H1 (cell line): ENCODE measurements around the gene ZNF213. TPM values are rescaled to one million over a fixed set of nuclear protein-coding genes. Genes with fewer than 3 reads are reported as not detected.
A peak's percentile ranks its signal among the peaks of the same experiment; 100 is the strongest.

ENCODE experiments used
- ATF2 ChIP-seq: IDR thresholded peaks from 2 replicates; pipeline ENCODE4 v1.6.1; 2012; ENCODE audit warnings: low read length, inconsistent platforms
- CEBPB ChIP-seq: IDR thresholded peaks from 2 replicates; pipeline ENCODE4 v1.6.1; 2012; ENCODE audit warnings: low read depth, low read length
- KDM4A ChIP-seq: IDR thresholded peaks from one replicate; pipeline ENCODE4 v1.7.1; 2012; ENCODE audit warnings: low read depth, mild to moderate bottlenecking, moderate library complexity, low read length, inconsistent platforms; ENCODE audit not compliant: severe bottlenecking
- POLR2AphosphoS5 ChIP-seq: IDR thresholded peaks from 2 replicates; pipeline ENCODE4 v1.6.1; 2011; ENCODE audit warnings: low read depth, low read length
- SIN3A ChIP-seq, 2 experiments: IDR thresholded peaks in 1 of 2; conservative IDR thresholded peaks in 1 of 2; 2 replicates each; pipeline ENCODE4 v1.6.1; 2011 to 2012; ENCODE audit warnings: low read length in 2 of 2, improper control_type of control experiment in 1 of 2, low read depth in 1 of 2, mild to moderate bottlenecking in 1 of 2
- SRF ChIP-seq: IDR thresholded peaks from 2 replicates; pipeline ENCODE4 v1.6.1; 2011; ENCODE audit warnings: mild to moderate bottlenecking, low read depth, low read length, moderate library complexity
- TBP ChIP-seq: IDR thresholded peaks from 2 replicates; pipeline ENCODE4 v1.6.1; 2011; ENCODE audit warnings: low read depth, low read length, improper control_type of control experiment
- polyA plus RNA-seq, 7 experiments: library from polyadenylated mRNA; depleted of rRNA in 3 of 7; stranded (reverse) in 5 of 7; unstranded in 2 of 7; fragments of >200 nt in 5 of 7; fragments of 200-250 nt in 2 of 7; gene quantifications; 1 replicate in 5 of 7; 2 replicates in 1 of 7; 4 replicates in 1 of 7; pipeline versions ENCODE4 v1.2.1 to v1.2.3, GENCODE V29; 2011 to 2013; ENCODE audit warnings: missing spikeins in 2 of 7, mixed read lengths in 2 of 7
- total RNA-seq: library from RNA; stranded (reverse); fragmentation: NEBNext Ultra II Directional; extraction: Animal tissue kit (Norgen Biotek cat#: 25700); gene quantifications from 2 replicates; pipeline ENCODE4 v1.2.1, GENCODE V29; 2021
- TF ChIP-seq, protein P1 (sequence below): fragments of 300-600 bp; sonication (generic); IDR thresholded peaks from 2 replicates; pipeline ENCODE4 v1.7.1; 2012; ENCODE audit warnings: low read length, moderate library complexity, mild to moderate bottlenecking, inconsistent platforms; ENCODE audit not compliant: insufficient replicate concordance

Gene ZNF213
- total and polyA plus RNA-seq, 2 of the 8 experiments (the other 6 are each of a cell fraction or from before 2014, with no cell fraction given): 1.6 to 6.9 TPM

GRCh38 chr16:3182608-3183444 lies 48.0 kb downstream of the ZNF213 start (continued):
- peak; percentile 91 for TF ChIP-seq KDM4A
- TF ChIP-seq TBP: peak; percentile 99
- TF ChIP-seq, protein P1, sequence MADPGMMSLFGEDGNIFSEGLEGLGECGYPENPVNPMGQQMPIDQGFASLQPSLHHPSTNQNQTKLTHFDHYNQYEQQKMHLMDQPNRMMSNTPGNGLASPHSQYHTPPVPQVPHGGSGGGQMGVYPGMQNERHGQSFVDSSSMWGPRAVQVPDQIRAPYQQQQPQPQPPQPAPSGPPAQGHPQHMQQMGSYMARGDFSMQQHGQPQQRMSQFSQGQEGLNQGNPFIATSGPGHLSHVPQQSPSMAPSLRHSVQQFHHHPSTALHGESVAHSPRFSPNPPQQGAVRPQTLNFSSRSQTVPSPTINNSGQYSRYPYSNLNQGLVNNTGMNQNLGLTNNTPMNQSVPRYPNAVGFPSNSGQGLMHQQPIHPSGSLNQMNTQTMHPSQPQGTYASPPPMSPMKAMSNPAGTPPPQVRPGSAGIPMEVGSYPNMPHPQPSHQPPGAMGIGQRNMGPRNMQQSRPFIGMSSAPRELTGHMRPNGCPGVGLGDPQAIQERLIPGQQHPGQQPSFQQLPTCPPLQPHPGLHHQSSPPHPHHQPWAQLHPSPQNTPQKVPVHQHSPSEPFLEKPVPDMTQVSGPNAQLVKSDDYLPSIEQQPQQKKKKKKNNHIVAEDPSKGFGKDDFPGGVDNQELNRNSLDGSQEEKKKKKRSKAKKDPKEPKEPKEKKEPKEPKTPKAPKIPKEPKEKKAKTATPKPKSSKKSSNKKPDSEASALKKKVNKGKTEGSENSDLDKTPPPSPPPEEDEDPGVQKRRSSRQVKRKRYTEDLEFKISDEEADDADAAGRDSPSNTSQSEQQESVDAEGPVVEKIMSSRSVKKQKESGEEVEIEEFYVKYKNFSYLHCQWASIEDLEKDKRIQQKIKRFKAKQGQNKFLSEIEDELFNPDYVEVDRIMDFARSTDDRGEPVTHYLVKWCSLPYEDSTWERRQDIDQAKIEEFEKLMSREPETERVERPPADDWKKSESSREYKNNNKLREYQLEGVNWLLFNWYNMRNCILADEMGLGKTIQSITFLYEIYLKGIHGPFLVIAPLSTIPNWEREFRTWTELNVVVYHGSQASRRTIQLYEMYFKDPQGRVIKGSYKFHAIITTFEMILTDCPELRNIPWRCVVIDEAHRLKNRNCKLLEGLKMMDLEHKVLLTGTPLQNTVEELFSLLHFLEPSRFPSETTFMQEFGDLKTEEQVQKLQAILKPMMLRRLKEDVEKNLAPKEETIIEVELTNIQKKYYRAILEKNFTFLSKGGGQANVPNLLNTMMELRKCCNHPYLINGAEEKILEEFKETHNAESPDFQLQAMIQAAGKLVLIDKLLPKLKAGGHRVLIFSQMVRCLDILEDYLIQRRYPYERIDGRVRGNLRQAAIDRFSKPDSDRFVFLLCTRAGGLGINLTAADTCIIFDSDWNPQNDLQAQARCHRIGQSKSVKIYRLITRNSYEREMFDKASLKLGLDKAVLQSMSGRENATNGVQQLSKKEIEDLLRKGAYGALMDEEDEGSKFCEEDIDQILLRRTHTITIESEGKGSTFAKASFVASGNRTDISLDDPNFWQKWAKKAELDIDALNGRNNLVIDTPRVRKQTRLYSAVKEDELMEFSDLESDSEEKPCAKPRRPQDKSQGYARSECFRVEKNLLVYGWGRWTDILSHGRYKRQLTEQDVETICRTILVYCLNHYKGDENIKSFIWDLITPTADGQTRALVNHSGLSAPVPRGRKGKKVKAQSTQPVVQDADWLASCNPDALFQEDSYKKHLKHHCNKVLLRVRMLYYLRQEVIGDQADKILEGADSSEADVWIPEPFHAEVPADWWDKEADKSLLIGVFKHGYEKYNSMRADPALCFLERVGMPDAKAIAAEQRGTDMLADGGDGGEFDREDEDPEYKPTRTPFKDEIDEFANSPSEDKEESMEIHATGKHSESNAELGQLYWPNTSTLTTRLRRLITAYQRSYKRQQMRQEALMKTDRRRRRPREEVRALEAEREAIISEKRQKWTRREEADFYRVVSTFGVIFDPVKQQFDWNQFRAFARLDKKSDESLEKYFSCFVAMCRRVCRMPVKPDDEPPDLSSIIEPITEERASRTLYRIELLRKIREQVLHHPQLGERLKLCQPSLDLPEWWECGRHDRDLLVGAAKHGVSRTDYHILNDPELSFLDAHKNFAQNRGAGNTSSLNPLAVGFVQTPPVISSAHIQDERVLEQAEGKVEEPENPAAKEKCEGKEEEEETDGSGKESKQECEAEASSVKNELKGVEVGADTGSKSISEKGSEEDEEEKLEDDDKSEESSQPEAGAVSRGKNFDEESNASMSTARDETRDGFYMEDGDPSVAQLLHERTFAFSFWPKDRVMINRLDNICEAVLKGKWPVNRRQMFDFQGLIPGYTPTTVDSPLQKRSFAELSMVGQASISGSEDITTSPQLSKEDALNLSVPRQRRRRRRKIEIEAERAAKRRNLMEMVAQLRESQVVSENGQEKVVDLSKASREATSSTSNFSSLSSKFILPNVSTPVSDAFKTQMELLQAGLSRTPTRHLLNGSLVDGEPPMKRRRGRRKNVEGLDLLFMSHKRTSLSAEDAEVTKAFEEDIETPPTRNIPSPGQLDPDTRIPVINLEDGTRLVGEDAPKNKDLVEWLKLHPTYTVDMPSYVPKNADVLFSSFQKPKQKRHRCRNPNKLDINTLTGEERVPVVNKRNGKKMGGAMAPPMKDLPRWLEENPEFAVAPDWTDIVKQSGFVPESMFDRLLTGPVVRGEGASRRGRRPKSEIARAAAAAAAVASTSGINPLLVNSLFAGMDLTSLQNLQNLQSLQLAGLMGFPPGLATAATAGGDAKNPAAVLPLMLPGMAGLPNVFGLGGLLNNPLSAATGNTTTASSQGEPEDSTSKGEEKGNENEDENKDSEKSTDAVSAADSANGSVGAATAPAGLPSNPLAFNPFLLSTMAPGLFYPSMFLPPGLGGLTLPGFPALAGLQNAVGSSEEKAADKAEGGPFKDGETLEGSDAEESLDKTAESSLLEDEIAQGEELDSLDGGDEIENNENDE: no peak
- no peak for TF ChIP-seq POLR2AphosphoS5
- TF ChIP-seq SIN3A (conservative IDR thresholded peaks at IDR 0.05 in 1 of 2, IDR thresholded peaks at IDR 0.05 in 1 of 2; ENCODE audit: low read depth in 1 of 2, low read length in 2 of 2): peak in 1 of 2 experiments; percentile 42; a peak in 1 of 4 replicates
- TF ChIP-seq ATF2: no peak
- peak; percentile 18; the same call in 1 of the 2 replicates for TF ChIP-seq CEBPB
- no peak for TF ChIP-seq SRF
